ENCODE measurements around the gene SIRT3.
A peak's percentile ranks its signal among the peaks of the same experiment; 100 is the strongest.

The SIRT3 gene

DNA sequence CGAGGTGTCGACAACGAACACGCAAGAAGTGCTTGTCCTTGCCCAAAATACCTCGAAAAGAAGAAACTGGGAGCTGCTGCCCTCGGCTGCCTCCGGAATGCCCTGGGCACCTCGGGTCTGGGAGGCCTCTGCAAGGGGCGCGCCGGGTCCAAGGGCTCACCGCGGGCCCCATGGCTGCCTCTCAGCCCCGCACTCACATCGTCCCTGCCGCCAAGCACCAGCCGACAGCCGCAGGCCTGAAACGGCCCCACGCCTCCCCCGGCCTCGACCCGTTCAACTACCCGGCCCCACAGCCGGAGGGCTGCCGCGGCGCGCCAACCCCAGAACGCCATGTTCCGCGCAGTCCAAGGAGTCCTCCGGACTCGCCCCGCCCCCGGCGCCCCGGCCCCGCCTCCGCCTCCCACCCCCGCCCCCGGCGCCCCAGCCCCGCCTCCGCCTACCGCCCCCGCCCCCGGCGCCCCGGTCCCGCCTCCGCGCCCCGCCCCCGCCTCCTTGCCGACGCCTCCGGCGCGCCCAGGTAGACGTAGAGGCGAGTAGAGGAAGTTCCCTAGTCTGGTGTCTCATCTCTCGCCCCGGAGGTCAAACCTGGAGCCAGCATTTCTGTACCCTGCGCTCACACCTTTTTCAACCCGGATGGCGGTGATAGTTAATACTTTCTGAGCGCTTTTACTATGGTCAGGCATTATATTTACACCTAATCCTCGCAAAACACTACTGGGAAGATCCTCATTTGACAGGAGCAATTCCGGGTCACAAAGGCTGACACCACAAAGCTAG lies at the start of gene SIRT3:
Gene SIRT3, minus strand, starts transcription at position 346 of the 777 bp plus-strand sequence. Its CDS starts 14 bp downstream, at position 332.
- no peaks in the 10 kb centered on the region for H3K9me3 Mint-ChIP-seq
- H3K36me3 Mint-ChIP-seq = peaks cover 12 to 19% of the 10 kb centered on the region in 2 donors
- H3K27me3 Mint-ChIP-seq = no peaks in the 10 kb centered on the region
- DNase-seq = peak; percentile 79
- peak within 1 kb of the TSS; percentile 98 for H3K27ac Mint-ChIP-seq
- peaks cover 13 to 31% of the 10 kb centered on the region in 2 donors for H3K4me1 Mint-ChIP-seq
- peak; percentile 85 to 89 for ATAC-seq (replicated peaks)
- H3K4me3 Mint-ChIP-seq = peak within 1 kb of the TSS; percentile 94 to 96

DNA sequence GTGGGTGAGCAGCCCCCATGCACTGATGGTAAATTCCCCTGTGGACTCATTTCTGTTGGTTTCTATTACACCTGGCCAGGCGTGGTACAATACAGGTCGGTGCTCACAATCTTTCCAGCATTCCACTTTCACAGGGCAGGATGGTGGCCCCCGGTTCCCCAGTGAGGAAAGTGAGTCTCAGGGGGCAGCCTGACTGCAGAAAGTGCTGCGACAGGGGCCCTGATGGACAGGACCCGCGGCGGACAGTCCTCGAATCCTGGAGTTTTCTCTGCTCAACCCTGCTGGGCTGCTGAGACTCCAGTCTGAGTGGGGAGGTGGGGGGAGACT lies 49.7 kb upstream of the SIRT3 start:
- DNase-seq = no peak
- peaks cover 29 to 42% of the 10 kb centered on the region in 2 donors for H3K4me1 Mint-ChIP-seq
- no peak overlapping the region for H3K4me3 Mint-ChIP-seq
- peaks cover 0 to under 1% of the 10 kb centered on the region in 2 donors for H3K36me3 Mint-ChIP-seq
- H3K27me3 Mint-ChIP-seq = peaks cover 34 to 65% of the 10 kb centered on the region in 2 donors
- H3K27ac Mint-ChIP-seq = no peak overlapping the region
- ATAC-seq (replicated peaks) = no peak
- no peaks in the 10 kb centered on the region for H3K9me3 Mint-ChIP-seq

DNA sequence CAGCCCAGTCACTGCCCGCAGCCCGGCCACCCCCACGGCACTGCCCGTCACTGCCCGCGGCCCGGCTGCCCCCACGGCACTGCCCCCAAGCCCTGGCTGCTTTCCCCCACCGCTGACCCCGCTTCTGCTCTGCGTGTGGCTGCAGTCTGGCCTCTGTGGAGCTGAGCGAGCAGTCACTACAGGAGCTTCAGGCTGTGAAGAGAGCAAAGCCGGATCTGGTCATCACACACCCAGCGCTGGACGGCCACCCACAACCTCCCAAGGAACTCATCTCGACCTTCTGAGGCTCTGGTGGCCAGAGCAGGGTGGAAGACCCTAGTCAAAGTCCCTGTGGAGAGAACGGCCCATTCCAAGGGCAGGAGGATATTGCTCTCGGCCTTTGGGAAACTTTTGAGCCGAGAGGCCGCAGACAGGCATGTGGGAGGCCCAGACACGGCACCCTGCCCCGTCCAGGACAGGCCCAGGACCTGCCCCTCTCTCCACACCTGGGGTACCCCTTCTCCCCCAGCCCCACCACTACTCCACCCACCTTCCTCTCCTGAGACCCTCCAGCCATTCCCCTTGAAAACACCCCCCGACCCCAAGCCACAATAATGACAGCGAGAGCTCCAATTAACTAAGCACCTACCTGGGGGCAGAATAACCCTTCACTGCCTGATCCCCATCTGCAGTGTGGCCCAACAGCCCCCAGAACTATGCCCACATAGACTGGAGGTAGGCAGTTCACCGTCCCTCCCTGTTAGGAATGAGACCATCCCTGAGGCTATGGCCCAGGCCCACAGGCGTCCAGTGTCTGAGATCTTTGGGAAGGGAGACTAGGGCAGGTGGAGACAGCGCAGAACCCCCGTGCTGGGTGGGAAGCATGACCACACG lies 49.1 kb upstream of the SIRT3 start:
- Mint-ChIP-seq H3K27me3 (peaks cover 37 to 68% of the 10 kb centered on the region in 2 donors), H3K36me3 (no peaks in the 10 kb centered on the region), H3K9me3 (no peaks in the 10 kb centered on the region), H3K27ac (no peak overlapping the region), H3K4me3 (no peak overlapping the region), H3K4me1 (peaks cover 25 to 44% of the 10 kb centered on the region in 2 donors)
- DNase-seq (no peak), ATAC-seq (replicated peaks) (no peak)

DNA sequence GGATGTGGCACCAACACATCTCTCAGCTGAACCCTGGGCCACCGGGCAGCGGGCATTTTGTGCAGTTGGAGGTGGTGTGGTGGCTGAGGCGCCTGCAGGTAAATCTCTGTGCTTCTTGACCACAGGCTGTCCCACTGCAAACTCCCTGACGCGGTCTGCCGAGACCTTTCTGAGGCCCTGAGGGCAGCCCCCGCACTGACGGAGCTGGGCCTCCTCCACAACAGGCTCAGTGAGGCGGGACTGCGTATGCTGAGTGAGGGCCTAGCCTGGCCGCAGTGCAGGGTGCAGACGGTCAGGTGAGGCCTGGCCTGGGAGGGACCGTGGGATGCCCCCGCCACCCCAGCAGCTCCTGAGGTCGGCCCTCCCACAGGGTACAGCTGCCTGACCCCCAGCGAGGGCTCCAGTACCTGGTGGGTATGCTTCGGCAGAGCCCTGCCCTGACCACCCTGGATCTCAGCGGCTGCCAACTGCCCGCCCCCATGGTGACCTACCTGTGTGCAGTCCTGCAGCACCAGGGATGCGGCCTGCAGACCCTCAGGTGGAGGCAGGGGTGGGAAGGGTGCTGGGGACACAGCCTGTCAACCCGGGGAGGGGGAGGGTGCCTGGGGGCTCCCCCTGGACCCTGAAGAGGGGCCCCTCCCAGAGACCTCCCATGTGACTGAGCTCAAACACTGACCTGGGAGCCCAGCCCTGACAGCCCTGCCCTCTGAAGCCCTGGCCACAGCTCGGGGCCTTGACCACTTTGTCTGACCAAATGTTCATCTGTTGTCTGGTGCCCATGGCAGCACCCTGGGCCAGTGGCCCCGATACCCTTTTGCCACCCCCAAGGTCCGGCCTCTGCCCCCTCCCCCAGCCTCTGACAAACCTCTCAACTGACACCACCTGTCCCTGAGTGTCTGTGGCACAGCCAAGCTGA lies 48.2 kb upstream of the SIRT3 start:
- DNase-seq = no peak
- H3K4me3 Mint-ChIP-seq = no peak overlapping the region
- H3K9me3 Mint-ChIP-seq = no peaks in the 10 kb centered on the region
- no peak overlapping the region for H3K27ac Mint-ChIP-seq
- H3K4me1 Mint-ChIP-seq = peaks cover 24 to 41% of the 10 kb centered on the region in 2 donors
- ATAC-seq (replicated peaks) = no peak
- H3K36me3 Mint-ChIP-seq = no peaks in the 10 kb centered on the region
- H3K27me3 Mint-ChIP-seq = peaks cover 37 to 73% of the 10 kb centered on the region in 2 donors

DNA sequence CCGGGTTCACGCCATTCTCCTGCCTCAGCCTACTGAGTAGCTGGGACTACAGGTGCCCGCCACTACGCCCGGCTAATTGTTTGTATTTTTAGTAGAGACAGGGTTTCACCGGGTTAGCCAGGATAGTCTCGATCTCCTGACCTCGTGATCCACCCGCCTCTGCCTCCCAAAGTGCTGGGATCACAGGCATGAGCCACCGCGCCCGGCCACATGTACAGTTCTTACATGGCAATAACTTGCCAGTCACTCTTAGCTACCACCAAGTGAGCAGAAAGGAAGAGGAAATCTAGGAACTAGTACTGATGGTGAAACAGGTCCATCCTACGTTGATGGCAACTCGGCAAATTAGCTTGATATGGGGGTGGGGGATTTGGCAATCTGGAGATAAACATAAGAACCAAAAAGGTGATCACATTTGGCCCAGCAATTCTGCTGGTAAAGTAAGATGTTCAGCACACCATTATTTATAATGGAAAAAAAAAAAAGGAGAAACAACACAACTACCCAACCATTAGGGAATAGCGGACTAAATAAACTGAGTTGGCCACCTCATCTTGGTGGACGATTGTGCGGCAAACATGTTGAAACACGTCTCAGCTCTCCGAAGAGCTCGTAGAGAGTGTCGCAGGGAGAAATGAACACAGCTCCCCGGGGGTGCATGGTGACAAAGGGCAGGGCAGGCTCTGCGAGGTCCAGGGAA lies 47.4 kb upstream of the SIRT3 start:
- no peak overlapping the region for H3K4me3 Mint-ChIP-seq
- H3K9me3 Mint-ChIP-seq = no peaks in the 10 kb centered on the region
- no peak overlapping the region for H3K27ac Mint-ChIP-seq
- no peak for ATAC-seq (replicated peaks)
- DNase-seq = no peak
- peaks cover 26 to 44% of the 10 kb centered on the region in 2 donors for H3K4me1 Mint-ChIP-seq
- H3K27me3 Mint-ChIP-seq = peaks cover 39 to 77% of the 10 kb centered on the region in 2 donors
- no peaks in the 10 kb centered on the region for H3K36me3 Mint-ChIP-seq

DNA sequence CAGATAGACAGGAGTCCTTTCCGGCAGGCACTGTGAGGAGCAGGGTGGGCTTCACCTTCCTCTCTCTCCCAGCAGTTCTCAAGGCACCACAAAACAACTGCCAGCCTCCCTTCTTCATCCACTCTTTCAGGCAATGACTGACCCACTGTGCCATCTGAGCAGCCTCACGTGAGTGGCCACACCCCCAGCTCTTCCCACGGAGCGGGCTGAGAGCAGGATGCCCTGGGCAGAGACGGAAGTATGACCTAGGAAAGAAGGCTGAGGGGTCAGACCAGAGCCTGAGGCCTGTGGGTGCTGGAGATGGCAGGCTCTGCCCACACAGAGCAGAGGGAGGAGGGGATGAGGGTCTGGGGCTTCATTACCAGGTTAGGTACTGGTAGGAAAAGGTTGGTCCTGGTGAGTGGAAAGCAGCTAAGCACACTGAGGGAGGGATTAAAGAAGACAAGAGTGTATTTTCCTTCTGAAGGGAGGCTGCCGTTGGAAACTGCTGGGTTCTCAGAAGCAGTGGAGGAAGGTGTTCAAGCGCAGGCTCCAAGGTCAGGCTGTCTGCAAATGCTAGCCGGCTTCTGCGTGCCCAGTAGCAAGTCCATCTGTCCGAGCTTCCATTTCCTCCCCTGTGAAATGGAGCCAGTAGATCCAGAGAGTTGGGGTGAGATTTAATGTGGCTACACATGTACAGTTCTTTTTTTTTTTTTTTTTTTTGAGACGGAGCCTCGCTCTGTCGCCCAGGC lies 46.7 kb upstream of the SIRT3 start:
- Mint-ChIP-seq H3K4me1 (peaks cover 26 to 45% of the 10 kb centered on the region in 2 donors), H3K27me3 (peaks cover 40 to 75% of the 10 kb centered on the region in 2 donors), H3K27ac (no peak overlapping the region), H3K4me3 (no peak overlapping the region), H3K9me3 (no peaks in the 10 kb centered on the region), H3K36me3 (peaks cover 0 to 2% of the 10 kb centered on the region in 2 donors)
- no peak for DNase-seq
- no peak for ATAC-seq (replicated peaks)

DNA sequence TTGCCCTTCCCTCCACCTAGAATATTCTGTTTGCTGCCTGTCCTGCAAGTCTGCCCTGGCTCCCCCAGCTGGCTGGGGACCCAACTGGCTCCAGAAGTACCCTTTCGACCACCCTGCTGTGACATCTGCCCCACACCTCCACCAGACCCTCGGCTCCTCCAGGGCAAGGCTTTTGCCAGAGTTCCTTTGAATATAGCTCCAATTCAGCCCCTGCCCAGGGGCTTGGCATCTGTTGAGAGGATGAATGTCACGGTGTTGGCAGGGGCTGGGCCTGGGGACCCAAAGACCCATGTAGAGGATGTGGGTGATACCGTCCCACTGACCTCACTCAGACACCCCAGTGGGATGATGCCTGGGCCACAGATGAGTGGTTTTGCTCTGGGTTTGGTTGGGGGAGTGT lies 46.0 kb upstream of the SIRT3 start:
- H3K4me1 Mint-ChIP-seq = peaks cover 26 to 44% of the 10 kb centered on the region in 2 donors
- peaks cover 39 to 70% of the 10 kb centered on the region in 2 donors for H3K27me3 Mint-ChIP-seq
- H3K4me3 Mint-ChIP-seq = no peak overlapping the region
- peak overlapping the region; percentile 65 for H3K27ac Mint-ChIP-seq
- no peaks in the 10 kb centered on the region for H3K9me3 Mint-ChIP-seq
- DNase-seq = no peak
- ATAC-seq (replicated peaks) = no peak
- H3K36me3 Mint-ChIP-seq = peaks cover 0 to 5% of the 10 kb centered on the region in 2 donors

DNA sequence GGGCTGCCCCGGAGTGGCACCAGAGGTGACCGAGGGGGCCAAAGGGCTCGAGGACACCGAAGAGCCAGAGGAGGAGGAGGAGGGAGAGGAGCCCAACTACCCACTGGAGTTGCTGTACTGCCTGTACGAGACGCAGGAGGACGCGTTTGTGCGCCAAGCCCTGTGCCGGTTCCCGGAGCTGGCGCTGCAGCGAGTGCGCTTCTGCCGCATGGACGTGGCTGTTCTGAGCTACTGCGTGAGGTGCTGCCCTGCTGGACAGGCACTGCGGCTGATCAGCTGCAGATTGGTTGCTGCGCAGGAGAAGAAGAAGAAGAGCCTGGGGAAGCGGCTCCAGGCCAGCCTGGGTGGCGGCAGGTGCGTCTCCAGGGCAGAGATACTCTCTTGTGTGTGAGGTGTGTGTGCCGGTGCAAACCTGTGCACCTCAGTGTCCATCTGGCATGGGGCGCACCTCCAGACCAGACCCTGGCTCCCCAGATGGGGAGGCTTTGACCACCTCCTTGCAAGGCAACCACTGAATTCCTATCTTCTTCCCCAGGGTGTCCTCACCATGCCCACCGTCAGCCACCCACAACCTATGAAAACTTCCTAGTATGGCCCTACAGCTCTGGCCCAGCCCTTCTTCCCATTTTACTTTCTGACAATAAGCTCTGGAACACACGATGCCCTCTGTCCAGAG lies 45.5 kb upstream of the SIRT3 start:
- DNase-seq = no peak
- H3K9me3 Mint-ChIP-seq = peaks cover 0 to 4% of the 10 kb centered on the region in 2 donors
- H3K27me3 Mint-ChIP-seq = peaks cover 34 to 65% of the 10 kb centered on the region in 2 donors
- peak overlapping the region; percentile 54 to 62 for H3K4me3 Mint-ChIP-seq
- peaks cover 23 to 40% of the 10 kb centered on the region in 2 donors for H3K4me1 Mint-ChIP-seq
- peak overlapping the region; percentile 73 for H3K27ac Mint-ChIP-seq
- ATAC-seq (replicated peaks) = no peak
- peaks cover 0 to 8% of the 10 kb centered on the region in 2 donors for H3K36me3 Mint-ChIP-seq

DNA sequence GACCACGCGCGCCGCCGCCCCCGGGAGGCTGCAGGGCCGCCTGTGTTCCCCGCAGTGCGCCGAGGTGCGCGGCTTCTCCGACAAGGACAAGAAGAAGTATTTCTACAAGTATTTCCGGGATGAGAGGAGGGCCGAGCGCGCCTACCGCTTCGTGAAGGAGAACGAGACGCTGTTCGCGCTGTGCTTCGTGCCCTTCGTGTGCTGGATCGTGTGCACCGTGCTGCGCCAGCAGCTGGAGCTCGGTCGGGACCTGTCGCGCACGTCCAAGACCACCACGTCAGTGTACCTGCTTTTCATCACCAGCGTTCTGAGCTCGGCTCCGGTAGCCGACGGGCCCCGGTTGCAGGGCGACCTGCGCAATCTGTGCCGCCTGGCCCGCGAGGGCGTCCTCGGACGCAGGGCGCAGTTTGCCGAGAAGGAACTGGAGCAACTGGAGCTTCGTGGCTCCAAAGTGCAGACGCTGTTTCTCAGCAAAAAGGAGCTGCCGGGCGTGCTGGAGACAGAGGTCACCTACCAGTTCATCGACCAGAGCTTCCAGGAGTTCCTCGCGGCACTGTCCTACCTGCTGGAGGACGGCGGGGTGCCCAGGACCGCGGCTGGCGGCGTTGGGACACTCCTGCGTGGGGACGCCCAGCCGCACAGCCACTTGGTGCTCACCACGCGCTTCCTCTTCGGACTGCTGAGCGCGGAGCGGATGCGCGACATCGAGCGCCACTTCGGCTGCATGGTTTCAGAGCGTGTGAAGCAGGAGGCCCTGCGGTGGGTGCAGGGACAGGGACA lies 44.8 kb upstream of the SIRT3 start:
- Mint-ChIP-seq H3K4me3 (peak overlapping the region; percentile 54 to 62), H3K9me3 (peaks cover 0 to 6% of the 10 kb centered on the region in 2 donors), H3K27me3 (peaks cover 34 to 62% of the 10 kb centered on the region in 2 donors), H3K27ac (peak overlapping the region; percentile 73), H3K36me3 (peaks cover 0 to 10% of the 10 kb centered on the region in 2 donors), H3K4me1 (peaks cover 23 to 40% of the 10 kb centered on the region in 2 donors)
- DNase-seq = no peak
- ATAC-seq (replicated peaks) = peak; percentile 49 to 61

DNA sequence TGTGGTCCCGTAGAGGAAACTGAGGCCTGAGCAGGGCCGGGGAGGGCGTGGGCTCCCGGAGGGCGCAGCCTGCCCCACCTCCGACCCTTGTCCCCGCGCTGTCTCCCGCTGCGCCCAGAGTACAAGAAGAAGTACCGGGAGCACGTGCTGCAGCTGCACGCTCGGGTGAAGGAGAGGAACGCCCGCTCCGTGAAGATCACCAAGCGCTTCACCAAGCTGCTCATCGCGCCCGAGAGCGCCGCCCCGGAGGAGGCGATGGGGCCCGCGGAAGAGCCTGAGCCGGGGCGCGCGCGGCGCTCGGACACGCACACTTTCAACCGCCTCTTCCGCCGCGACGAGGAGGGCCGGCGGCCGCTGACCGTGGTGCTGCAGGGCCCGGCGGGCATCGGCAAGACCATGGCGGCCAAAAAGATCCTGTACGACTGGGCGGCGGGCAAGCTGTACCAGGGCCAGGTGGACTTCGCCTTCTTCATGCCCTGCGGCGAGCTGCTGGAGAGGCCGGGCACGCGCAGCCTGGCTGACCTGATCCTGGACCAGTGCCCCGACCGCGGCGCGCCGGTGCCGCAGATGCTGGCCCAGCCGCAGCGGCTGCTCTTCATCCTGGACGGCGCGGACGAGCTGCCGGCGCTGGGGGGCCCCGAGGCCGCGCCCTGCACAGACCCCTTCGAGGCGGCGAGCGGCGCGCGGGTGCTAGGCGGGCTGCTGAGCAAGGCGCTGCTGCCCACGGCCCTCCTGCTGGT lies 44.0 kb upstream of the SIRT3 start:
- Mint-ChIP-seq H3K4me1 (peaks cover 23 to 42% of the 10 kb centered on the region in 2 donors), H3K36me3 (peaks cover 0 to 10% of the 10 kb centered on the region in 2 donors), H3K9me3 (peaks cover 0 to 6% of the 10 kb centered on the region in 2 donors), H3K4me3 (peak overlapping the region; percentile 75 to 81), H3K27me3 (peaks cover 34 to 54% of the 10 kb centered on the region in 2 donors), H3K27ac (peak overlapping the region; percentile 65)
- ATAC-seq (replicated peaks) (peak; percentile 66 to 73), DNase-seq (no peak)

Data from stimulated activated naive B cell treated with anti-CD40 and anti-IgM and Interleukin-4, amounts not matched to agents 10 μg/mL and 1 μg/mL and 100 μg/mL, for 72 hours (primary cell).